ENCODE data around the gene VPS25.

GRCh38 chr17:42796066-42796758 lies 23.0 kb downstream of the VPS25 start:
- TF ChIP-seq CTCF (IDR thresholded peaks at IDR 0.05) (no peak), POLR2AphosphoS5 (IDR thresholded peaks at IDR 0.05; ENCODE audit: low read depth, low read length) (no peak), REST (IDR thresholded peaks at IDR 0.05; ENCODE audit: insufficient read depth in 1 of 2, low read depth in 2 of 2, low read length in 1 of 2) (no peak), SIN3A (IDR thresholded peaks at IDR 0.05; ENCODE audit: borderline replicate concordance, insufficient read depth, low read depth, low read length) (no peak)

Measured in Panc1 (cell line).